ENCODE measurements around the gene MYMX.
"Not testable (repeated sequence)": the region's sequence is repeated elsewhere in the genome, so short reads cannot be mapped to it uniquely, and the experiment has no call there.

Gene MYMX

DNA sequence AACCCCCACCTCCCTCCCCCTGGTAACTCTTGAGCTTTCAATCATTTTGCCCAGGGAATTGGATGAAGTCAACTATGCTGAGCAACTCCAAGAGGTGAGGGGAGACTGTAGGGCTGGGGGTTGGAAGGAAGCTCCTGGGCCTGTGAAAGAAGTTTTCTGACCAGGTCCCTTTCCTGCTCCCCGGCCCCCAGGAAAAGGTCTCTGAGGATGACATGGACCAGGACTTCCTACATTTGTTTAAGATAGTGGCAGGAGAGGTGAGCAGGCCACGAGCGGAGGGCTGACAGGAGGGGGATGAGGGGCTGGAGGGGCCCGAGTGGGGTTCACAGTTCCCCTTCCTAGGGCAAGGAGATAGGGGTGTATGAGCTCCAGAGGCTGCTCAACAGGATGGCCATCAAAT is 36.3 kb upstream of the MYMX start:
- TF ChIP-seq, protein P1, sequence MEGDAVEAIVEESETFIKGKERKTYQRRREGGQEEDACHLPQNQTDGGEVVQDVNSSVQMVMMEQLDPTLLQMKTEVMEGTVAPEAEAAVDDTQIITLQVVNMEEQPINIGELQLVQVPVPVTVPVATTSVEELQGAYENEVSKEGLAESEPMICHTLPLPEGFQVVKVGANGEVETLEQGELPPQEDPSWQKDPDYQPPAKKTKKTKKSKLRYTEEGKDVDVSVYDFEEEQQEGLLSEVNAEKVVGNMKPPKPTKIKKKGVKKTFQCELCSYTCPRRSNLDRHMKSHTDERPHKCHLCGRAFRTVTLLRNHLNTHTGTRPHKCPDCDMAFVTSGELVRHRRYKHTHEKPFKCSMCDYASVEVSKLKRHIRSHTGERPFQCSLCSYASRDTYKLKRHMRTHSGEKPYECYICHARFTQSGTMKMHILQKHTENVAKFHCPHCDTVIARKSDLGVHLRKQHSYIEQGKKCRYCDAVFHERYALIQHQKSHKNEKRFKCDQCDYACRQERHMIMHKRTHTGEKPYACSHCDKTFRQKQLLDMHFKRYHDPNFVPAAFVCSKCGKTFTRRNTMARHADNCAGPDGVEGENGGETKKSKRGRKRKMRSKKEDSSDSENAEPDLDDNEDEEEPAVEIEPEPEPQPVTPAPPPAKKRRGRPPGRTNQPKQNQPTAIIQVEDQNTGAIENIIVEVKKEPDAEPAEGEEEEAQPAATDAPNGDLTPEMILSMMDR (IDR thresholded peaks at IDR 0.05; ENCODE audit: low read depth, low read length, missing control alignments), result no peak
- H3K4me3 ChIP-seq (replicated peaks; ENCODE audit: low read depth, low read length), result no peak overlapping the region
- DNase-seq (ENCODE audit: extremely low read depth, low read depth), result no peak

DNA sequence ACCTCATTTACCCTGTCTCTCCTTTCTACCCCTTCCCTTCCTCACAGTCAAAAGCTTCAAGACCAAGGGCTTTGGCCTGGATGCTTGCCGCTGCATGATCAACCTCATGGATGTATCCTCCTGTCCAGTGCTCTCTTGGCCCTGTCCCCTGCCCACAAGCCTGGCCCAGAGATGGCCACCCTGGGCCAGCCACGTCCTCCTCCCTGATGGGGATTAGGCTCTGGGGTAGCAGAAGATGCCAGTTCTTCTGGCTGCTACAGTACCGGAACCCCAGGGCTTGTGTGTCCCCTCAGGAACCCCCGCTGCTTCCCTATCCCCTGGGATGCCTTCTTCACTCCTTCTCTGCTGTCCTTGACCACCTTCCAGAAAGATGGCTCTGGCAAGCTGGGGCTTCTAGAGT is 35.8 kb upstream of the MYMX start:
- H3K4me3 ChIP-seq (replicated peaks; ENCODE audit: low read depth, low read length), result no peak overlapping the region
- no peak for DNase-seq (ENCODE audit: extremely low read depth, low read depth)
- TF ChIP-seq, protein P1 (IDR thresholded peaks at IDR 0.05; ENCODE audit: low read depth, low read length, missing control alignments), result no peak

DNA sequence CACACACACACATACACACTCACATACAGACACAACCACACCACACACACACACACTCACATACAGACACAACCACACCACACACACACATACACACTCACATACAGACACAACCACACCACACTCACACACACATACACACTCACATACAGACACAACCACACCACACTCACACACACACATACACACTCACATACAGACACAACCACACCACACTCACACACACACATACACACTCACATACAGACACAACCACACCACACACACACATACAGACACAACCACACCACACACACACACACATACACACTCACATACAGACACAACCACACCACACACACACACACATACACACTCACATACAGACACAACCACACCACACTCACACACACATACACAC is 34.9 kb upstream of the MYMX start:
- H3K4me3 ChIP-seq (replicated peaks; ENCODE audit: low read depth, low read length); DNase-seq (ENCODE audit: extremely low read depth, low read depth): not testable (repeated sequence)

DNA sequence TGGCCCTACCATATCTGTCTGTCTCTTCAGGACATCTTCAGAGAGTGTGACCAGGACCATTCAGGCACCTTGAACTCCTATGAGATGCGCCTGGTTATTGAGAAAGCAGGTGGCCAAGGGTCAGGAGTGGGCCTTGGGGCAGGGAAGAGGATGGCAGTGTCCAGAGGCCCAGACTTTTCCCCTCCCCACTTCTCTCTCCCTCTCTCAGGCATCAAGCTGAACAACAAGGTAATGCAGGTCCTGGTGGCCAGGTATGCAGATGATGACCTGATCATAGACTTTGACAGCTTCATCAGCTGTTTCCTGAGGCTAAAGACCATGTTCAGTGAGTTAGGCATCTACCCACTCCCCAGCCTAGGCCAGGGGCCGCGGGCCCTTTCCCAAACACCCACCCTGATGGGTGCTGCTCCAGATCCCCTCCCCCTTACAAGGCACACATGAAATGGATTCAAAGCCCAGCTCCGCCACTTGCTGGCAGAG is 33.8 kb upstream of the MYMX start:
- no peak overlapping the region for H3K4me3 ChIP-seq (replicated peaks; ENCODE audit: low read depth, low read length)
- no peak for DNase-seq (ENCODE audit: extremely low read depth, low read depth)
- TF ChIP-seq, protein P1 (IDR thresholded peaks at IDR 0.05; ENCODE audit: low read depth, low read length, missing control alignments), result no peak

DNA sequence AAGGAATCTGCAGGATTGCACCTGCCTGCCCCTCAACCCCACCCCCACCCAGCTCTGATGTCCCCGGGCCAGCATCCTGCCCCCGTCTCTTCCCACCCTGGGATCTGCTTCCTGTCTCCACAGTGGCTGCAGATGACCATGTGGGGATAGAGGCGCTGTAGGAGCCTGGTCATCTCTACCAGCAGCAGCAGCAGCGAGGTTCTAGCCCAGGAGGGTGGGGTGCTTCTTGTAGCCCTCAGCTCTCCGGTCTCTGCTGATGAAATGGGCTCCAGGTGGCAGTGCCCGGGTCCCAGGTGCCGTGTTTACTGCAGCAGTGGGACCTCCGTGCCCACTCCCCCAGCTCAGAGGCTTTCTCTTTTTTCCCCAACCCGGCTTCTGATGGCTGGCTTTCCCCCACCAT is 32.9 kb upstream of the MYMX start:
- no peak overlapping the region for H3K4me3 ChIP-seq (replicated peaks; ENCODE audit: low read depth, low read length)
- TF ChIP-seq, protein P1 (IDR thresholded peaks at IDR 0.05; ENCODE audit: low read depth, low read length, missing control alignments), result no peak
- no peak for DNase-seq (ENCODE audit: extremely low read depth, low read depth)

DNA sequence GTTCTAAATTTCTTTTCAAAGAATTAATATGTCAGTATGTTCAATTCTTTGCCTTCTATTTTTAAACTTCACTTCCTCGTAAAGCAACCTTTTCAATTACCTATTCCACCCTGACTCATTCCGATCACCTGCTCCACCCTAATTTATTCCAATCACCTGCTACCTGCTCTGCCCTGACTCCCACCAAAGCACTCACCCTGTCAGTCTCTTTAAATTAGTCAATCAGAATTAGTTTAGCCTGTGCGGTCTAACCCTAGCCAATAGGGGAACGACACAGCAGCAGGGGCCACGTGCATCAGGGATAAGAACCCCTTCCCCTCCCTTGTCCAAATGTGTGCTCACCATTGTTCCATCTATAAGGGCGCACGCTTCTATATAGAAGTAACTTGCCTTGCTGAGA is 31.4 kb upstream of the MYMX start:
- not testable (repeated sequence) for DNase-seq (ENCODE audit: extremely low read depth, low read depth); H3K4me3 ChIP-seq (replicated peaks; ENCODE audit: low read depth, low read length)

DNA sequence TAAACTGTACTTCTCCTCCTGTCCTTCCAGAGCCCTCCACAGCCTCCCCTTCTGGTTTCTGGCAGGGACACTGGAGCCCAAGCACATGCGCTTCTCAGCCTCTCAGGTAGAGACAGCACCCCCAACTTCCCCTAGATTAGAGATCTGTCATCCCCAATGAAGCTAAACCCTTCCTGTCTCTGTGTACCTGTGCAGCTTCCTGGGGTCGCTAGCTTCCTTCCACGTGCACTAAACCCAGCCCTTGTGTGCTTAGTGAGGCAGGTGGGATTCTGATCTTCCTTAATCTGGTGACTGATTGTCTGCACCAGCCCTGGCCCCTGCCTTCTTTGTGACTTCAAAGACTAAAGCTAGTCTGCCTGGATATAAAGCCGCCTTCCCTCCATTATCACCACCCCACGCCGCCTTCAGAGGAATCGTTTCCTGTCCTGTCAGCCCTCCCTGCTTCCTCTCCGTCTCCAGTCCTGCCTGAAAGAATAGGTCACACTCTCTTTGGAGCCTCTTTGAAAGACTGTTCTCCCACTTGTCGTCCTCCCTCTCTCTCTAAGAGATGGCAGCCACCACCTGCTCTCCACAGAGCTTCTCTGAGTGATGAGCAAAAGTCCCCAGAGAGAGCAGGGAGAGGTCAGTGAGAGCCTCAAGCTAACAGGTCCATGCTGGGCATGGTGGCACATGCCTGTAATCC is 30.6 kb upstream of the MYMX start:
- H3K4me3 ChIP-seq (replicated peaks; ENCODE audit: low read depth, low read length), result no peak overlapping the region
- DNase-seq (ENCODE audit: extremely low read depth, low read depth), result no peak
- TF ChIP-seq, protein P1 (IDR thresholded peaks at IDR 0.05; ENCODE audit: low read depth, low read length, missing control alignments), result no peak

DNA sequence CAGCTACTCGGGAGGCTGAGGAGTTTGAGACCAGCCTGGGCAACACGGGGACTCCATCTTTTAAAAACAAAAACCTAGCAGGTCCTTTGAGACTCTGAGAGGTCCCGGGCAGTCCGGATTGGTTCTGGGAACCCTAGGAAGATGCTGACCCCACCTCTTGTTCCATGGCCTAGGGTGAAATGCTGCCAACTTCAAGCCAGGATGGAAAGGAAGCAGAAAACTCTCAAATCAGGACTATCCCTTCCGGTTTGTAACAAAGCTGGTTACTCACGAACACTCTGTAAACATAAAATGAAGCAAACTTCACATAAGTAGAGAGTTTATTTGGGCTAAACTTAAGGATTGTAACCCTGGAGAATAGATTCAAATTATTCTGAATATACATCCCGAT is 30.1 kb upstream of the MYMX start:
- H3K4me3 ChIP-seq (replicated peaks; ENCODE audit: low read depth, low read length), result no peak overlapping the region
- DNase-seq (ENCODE audit: extremely low read depth, low read depth), result no peak
- TF ChIP-seq, protein P1 (IDR thresholded peaks at IDR 0.05; ENCODE audit: low read depth, low read length, missing control alignments), result no peak
